Ramos (cell line): ENCODE measurements around the gene OLA1.

Source experiments
- in situ Hi-C: fragments of 300-500 bp; cut with MboI; formaldehyde crosslinking; loops from one replicate; pipeline ENCODE4 v1.14.3; 2022; ENCODE audit warnings: low sequenced_read_pairs; ENCODE audit not compliant: unreplicated experiment

OLA1 gene

DNA sequence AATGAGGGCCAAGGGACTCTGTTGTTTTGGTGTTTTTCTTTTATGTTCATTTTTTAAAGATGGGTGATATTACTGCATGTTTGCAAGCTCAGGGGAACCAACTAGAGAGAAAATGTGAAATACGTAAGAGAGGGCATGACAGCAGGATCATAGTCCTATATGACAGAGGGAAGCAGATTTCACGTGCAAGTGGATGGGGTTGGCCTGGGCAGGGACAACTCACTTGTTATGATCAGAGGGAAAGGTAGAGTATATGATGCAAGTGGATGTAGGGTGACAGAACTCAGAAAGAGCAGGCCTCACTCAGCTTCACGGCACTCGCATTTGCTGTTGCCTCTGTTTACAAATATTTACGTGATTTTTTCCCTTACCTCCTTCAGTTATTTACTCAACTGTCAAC, 67.0 kb downstream of the OLA1 start:
- in situ Hi-C loops: no loop called here

DNA sequence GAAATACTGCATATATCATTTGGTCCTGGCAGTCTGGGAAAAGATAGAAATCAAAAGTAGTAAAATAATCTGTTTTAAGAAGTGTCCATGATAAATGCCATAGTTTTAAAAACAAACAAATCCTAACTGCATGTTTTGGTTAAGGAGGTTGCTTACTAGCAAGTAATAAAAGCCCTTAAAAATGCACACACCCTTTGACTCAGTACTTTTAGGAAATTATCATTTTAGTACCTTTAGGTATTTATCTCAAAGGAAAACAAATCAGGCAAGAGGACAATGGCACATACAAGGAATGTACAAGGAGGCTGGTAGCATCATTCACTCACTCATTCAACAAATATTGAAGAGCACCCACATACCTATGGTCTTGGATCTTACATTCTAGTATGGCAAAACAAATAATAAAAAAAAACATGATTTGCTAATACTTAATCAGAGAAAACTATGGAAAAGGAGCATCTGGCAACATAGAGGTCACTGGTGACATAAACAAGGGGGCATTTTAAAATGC, 67.6 kb downstream of the OLA1 start:
- in situ Hi-C loops: no loop called here

DNA sequence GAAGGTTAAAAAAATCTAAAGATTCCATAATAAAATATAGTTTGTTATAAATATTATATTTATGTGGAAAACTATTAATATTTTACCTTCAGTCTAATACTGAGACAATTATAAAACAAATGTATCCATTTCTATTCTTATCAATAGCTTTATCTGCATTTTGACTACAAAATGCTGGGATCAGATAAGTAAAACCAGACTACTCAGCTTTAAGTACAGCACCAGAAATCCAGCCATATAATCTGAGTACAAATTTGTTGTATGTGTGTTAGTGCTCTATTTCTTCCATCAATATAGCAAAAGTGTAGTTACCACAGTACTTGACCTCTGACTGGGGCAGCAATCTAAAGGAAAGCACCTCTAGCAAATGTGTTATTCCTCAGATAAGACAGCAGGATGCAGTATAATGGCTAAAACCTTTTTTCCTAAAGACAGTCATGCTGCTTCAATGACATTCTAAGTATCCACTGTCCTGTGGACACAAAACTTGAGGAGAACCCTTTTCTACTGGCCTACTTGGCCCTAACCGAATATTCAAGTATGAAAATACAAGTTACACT, 68.1 kb downstream of the OLA1 start:
- in situ Hi-C loops: no loop called here

DNA sequence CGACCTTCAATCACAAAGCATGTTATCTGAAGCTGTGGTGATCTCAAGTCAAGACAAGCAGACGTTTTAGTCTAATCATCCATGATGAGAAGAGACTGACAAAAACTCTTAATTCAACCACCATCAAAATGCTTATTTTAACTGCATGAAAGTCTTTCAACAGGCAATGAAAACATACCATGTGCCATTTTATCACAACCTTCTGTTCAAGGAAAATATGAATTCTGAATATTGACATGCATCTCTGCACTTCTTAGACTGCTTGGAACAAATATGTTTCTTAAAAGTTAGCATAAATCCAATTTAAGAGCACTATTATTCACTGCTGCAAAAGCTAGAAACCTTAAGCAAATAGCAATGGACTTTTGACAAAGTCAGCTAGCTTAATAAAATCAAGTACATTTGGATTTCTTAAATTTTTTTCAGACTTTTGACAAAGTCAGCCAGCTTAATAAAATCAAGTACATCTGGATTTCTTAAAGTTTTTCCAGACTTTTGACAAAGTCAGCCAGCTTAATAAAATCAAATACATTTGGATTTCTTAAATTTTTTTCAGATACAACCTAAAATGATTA, 70.9 kb downstream of the OLA1 start:
- in situ Hi-C loops: no loop called here

DNA sequence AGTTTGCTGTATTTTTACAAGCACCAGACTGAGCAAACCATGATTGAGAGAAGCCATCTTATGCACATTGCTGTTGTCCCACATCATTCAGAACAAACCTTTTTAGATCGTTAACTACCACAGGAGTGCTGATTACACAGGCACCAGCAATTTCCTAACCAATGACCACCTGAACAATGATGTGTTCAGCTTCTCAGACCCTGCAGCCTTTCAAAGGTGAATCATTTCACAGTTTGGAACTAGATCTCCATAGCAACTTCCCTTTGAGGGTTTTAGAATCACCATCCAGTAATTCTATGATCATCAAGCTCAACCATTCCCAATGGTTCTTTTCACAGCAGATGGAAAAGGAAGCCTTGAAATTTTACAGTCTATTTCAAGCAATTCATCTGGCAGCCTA, 71.4 kb downstream of the OLA1 start:
- in situ Hi-C loops: no loop called here

DNA sequence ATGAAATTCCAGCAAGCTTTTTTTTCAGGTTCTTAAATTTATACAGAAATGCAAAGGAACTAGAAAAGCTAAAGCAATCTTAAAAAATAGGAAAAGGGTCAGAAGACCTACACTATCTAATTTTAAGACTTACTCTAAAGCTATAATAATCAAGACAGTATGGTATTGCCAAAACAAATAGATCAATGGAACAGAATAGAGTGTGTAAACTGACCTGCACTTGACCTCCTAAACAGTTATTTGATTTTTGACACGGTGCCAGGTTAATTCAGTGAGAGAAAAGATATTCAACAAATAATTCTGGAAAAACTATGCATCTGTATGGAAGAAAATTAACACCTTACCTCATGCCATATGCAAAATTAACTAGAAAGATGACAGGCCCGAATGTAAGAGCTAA, 73.6 kb downstream of the OLA1 start:
- in situ Hi-C loops: no loop called here

DNA sequence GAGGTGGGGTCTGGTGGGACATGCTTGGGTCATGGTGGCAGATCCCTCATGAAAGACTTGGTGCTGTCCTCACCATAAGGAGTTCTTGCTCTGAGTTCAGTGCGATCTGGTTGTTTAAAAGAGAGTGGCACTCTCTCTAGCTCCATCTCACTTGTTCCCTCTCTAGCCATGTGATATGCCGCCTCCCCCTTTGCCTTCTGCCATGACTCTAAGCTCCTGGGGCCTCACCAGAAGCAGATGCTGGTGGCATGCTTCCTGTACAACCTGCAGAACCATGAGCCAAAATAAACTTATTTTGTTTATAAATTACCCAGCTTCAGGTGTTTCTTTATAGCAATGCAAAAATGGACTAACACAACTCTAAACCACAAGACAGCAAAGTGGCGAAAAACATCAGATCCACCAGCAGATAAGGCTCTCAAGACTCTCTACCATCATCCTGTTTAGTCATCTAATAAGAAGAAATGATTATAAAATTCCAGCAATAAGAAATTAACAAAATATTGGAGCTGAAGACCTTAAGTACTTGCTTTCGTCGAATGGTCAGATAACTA, 75.5 kb downstream of the OLA1 start:
- in situ Hi-C loops: no loop called here

DNA sequence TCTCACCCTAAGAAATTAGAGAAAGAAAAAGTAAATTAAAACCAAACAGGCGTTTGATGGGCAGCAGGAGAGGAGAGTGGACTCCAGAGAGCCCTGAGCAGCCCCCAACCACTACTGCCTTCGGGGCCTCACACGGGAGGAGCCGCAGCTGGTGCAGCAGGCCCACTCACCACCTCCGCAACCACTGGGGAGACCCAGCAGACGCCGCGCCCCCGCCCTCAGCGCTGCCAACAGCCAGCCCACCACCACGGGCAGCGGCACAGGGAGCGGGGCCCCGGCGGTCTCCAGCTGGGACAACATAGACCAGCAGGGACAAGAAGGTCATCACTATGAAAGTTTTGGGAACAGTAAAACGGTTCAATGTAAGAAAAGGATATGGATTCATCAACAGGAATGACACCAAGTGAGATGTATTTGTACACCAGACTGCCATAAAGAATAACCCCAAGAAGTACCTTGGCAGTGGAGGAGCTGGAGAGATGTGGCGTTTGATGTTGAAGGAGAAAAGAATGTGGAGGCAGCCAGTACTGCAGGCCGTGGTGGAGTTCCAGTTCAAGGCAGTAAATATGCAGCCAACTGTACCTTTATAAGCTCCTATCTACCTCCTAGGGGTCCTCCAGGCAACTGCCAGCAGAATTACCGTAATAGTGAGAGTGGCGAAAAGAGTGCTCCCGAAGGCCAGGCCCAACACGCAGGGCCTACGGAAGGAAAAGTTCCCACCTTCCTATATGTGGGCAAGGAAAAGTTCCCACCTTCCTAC, 76.5 kb downstream of the OLA1 start:
- in situ Hi-C loops: no loop called here

DNA sequence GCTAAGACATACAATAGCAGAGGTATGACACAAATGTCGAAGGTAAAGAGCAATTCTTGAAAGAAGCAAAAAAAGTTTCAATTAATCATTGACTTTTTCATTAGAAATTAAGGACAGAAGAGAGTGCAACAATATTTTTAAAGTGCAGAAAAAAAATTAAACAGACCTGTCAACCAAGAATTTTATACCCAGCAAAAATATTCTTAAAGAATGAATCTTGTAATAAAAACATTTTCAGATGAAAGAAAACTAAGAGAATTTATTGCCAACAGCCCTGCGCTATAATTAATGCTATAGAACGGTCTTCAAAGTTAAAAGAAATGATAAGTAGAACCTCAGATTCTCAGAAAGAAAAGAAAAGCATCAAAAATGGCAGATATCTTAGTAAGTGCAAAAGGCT, 79.0 kb downstream of the OLA1 start:
- in situ Hi-C loops: no loop called here

DNA sequence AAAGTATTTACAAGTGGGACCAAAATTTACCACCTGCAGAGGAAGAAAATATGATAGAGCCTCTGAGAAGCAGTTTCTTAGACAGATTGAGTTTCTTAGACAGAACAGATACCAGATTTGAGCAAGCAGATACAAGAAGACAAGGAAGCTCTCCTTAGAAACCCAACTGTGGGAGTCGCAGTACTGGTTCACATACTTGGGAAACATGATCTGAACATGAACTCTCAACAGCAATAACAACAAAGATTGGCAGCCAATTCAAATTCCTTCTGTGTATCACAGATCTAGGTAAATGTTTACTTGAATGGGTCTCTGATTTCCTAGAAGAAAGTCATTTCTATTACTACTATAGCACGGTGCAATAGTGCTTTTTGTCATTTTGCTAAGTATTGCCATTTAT, 82.1 kb downstream of the OLA1 start:
- in situ Hi-C loops: no loop called here

DNA sequence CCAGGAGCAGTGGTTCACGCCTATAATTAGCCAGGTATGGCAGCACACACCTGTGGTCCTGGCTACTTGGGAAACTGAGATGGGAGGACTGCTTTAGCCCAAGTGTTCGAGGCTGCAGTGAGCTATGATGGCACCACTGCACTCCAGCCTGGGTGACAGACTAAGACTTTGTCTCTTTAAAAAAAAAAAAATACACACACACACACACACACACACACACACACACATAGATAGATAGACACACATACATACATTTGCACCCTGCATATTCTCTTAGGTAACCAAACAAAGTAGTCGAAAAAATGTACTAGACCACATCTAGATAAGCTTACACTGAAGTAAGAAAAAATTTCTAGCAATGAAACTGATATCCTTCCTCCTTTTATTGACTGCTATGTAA, 86.8 kb downstream of the OLA1 start:
- in situ Hi-C loops: no loop called here

DNA sequence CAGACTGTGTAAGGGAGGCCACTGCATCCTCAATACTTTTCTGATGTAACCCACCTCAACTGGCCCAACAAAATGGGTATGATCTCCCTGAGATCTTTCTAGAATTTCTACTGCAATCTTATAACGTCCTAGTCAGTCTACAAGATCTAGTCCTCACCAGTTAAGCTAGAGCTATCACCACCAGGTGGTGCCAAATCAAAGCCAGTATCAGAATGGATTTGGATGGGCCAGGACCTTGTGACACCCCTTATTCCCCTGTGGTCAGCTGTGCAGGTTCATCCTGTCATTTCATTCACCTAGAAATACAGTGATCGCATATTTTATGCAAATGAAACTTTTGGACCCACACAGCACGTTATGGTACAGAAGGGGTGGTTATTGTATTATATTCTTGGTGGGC, 90.3 kb downstream of the OLA1 start:
- in situ Hi-C loops: no loop called here

DNA sequence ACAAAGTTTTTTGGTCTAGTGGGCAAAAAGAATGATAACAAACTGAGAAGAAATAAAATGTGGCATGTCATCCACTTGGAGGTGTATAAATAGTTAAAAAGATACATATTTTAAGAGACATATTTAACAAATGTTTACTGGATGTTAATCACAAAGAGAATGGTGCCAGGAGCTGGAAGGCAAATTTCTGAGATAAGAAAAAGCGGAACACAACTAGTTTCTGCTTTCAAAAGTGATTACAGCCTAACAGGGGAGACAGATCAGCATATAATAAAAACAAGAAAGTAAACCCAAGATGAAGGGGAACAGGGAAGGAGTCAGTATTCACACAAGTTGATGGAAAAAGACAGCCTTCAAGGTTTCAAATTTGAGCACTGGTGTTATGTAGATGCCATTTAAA, 91.3 kb downstream of the OLA1 start:
- in situ Hi-C loops: no loop called here

DNA sequence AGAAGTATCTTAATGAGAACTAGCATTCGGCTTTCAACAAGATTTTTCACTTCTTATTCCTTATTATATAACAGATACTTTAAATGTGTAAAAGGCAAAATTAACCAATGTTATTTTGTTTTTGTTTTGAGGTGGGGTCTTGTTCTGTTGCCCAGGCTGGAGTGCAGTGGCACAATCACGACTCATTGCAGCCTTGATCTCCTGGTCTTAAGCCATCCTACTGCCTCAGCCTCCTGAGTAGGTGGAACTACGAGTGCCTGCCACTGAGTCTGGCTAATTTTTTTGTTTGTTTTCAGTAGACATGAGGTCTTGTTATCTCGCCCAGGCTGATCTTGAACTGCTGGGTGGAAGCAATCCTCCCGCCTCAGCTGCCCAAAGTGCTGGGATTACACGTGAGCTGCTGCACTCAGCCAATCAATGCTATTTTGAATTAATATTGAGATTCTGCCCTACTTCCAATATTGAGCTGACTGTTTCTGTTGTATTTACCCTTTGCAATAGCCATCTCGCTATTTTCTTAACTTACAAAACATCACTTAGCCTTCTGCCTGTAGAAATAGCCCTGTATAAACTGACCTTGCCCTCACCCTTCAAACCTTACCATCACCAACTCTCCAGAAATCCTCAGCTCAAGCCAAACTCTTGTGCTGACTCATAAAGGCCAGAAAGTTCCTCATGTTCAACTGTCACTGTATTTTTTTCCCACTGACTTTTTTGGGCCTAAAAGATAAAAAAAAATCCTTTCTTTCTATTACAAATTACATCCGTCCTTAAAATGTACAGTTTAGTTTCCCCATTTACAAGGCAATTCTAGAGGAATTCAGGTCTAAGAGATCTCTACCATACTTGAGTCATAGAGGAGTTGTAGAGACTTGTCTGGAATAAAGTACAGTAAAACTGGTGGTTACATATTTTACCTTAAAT, 94.3 kb downstream of the OLA1 start:
- in situ Hi-C loops: no loop called here

DNA sequence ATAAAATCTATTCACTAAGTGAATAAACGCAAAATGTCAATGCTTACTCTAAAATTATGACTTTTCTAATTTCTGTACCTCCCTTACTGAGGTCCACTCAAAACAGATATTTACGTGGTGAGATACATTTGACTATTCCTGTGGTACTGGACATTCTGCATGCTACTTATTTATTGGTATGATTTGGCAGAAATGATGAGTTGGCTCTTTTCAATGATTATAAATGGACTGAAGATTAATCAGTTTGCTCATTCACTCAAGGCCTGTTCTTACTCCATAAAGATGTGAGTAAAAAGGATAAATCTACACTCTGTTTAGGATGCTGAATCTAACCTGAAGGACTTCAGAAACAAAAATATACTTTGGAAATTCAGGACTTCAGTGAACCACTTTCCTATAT, 98.8 kb downstream of the OLA1 start:
- in situ Hi-C loops: no loop called here

DNA sequence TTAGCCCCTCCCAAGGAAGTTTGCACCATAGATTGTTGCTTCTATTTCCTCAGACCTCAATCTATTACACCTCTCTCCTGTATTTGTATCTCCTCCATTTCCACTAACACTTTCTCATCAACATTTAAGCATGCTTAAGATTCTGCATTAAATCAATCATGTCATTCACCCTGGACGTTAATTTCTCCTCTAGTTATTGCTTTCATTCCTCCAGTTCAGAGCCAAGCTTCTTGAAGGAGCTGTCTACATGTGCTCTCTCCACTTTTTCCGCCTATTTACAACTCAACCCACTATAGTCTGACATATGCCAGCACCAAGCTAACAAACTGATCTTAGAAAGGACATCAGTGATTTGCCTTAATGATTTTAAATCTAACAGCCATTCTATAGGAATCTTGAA, 99.5 kb downstream of the OLA1 start:
- in situ Hi-C loops: no loop called here

DNA sequence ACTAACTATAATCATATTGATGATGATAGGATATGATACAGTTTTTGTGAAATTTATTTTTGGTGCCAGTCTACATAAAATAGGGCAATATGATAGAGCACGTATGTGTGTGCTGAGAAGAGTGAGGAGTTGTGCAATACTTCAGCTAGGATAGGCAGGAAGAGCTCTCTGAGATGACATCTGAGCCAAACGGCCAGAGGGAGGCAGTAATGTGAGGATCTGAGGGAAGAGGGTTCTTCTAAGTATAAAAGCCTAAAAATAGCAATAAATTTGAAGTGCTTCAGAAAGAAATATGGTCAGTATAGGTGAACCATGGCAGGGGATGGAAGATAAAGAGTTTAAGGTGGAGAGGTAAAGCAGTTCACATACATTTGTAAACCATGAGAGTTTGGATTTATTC, 102.5 kb downstream of the OLA1 start:
- in situ Hi-C loops: no loop called here

DNA sequence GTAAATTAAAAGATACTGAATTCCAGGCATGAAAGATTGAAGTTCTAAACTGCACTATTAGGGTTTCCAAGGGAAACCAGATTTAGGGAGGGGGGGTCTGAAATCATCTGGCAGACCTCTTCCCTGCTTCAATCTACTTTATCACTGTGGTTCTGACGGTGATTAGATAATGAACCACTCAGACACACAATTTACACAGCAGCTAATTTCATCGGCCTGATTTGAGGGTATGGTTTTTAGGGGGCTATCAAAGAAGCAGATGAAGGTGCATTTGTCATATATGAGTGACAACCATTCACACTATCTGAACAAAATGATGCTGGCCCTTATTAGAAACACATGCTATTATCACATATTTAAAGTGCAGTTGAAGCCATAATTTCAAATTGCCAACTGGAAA, 106.0 kb downstream of the OLA1 start:
- in situ Hi-C loops: no loop called here

DNA sequence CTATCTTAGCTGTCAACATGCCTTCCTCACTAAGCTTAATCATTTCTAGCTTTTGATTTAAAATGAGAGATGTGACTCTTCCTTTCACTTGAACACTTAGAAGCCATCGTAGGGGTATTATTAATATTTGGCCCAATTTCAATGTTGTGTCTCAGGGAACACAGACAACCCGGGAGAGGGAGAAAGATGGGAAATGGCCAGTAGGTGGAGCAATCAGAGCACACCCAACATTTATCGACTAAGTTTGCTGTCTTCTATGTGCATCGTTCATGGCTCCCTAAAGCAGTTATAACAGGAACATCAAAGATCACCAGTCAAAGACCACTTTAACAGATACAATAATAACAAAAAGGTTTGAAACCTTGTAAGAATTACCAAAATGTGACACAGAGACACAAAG, 110.2 kb downstream of the OLA1 start:
- in situ Hi-C loops: no loop called here

DNA sequence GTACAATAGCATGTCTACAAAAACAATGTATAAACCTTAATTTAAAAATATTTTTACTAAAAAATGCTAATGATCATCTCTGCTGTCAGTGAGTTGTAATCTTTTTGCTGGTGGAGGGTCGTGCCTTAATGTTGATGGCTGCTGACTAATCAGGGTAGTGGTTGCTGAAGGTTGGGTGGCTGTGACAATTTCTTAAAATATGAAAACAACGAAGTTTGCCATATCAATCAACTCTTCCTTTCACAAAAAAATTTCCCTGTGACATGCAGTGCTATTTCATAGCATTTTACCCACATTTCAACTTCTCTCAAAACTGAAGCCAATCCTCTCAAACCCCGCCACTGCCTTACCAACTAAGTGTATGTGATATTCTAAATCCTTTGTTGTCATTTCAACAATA, 112.4 kb downstream of the OLA1 start:
- in situ Hi-C loops: no loop called here

DNA sequence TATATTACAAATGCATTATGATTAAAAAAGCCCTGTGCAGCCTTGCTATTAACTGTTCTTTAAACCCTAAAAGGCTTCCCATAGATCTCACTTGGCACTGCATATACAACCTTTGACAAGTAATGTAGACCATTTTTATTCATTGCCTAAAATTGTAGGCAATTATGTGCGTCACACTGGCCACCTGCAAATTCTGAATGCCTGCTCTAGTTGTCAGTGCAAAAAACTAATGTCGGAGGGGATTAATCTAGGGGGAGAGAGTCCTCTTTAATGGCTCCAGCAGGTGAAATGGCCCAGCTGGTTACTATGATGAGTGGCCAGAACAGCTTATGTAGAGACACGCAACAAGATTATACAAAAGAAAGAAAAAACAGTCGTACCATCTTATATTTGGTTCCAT, 123.2 kb downstream of the OLA1 start:
- in situ Hi-C loops: no loop called here
